SK-N-SH (cell line): ENCODE data around the gene RAB4B.

Experiments
- FOXJ3 ChIP-seq: sonication (generic); formaldehyde crosslinking; IDR thresholded peaks from 2 replicates; pipeline ENCODE4 v1.5.1; 2020; ENCODE audit warnings: mild to moderate bottlenecking, missing genetic modification reagents
- GABPA ChIP-seq: IDR thresholded peaks from 2 replicates; pipeline ENCODE4 v1.4.0; 2012; ENCODE audit warnings: low read depth, mild to moderate bottlenecking
- JUND ChIP-seq: IDR thresholded peaks from 2 replicates; pipeline ENCODE4 v1.4.0; 2012
- SMC3 ChIP-seq: IDR thresholded peaks from 2 replicates; pipeline ENCODE4 v1.6.1; 2012; ENCODE audit warnings: low read depth, low read length, improper control_type of control experiment
- TAF1 ChIP-seq: IDR thresholded peaks from 2 replicates; pipeline ENCODE4 v1.6.1; 2012; ENCODE audit warnings: low read depth, mild to moderate bottlenecking, low read length, moderate library complexity, borderline replicate concordance
- TCF12 ChIP-seq: IDR thresholded peaks from 2 replicates; pipeline ENCODE4 v1.4.0; 2012
- YY1 ChIP-seq: IDR thresholded peaks from 2 replicates; pipeline ENCODE4 v1.4.0; 2012; ENCODE audit warnings: low read depth, mild to moderate bottlenecking
- ZBTB33 ChIP-seq: IDR thresholded peaks from 2 replicates; pipeline ENCODE4 v1.4.0; 2012; ENCODE audit warnings: low read depth, borderline replicate concordance
- TF ChIP-seq, protein P1 (sequence below): fragments of 150-350 bp; IDR thresholded peaks from 2 replicates; pipeline ENCODE4 v1.6.1; 2017; ENCODE audit warnings: antibody characterized with exemption, low read length, low read depth, borderline replicate concordance
- TF ChIP-seq, protein P2 (sequence below): fragments of 200-600 bp; sonication (generic); IDR thresholded peaks from 2 replicates; pipeline ENCODE4 v1.6.1; 2017; ENCODE audit warnings: antibody characterized with exemption, mild to moderate bottlenecking, moderate library complexity
- TF ChIP-seq, protein P3 (sequence below): IDR thresholded peaks from 2 replicates; pipeline ENCODE4 v1.4.0; 2012; ENCODE audit warnings: low read depth, borderline replicate concordance

- TF ChIP-seq, protein P1, sequence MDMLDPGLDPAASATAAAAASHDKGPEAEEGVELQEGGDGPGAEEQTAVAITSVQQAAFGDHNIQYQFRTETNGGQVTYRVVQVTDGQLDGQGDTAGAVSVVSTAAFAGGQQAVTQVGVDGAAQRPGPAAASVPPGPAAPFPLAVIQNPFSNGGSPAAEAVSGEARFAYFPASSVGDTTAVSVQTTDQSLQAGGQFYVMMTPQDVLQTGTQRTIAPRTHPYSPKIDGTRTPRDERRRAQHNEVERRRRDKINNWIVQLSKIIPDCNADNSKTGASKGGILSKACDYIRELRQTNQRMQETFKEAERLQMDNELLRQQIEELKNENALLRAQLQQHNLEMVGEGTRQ, result no peak
- TF ChIP-seq GABPA (no peak), TCF12 (no peak), YY1 (no peak), TAF1 (no peak), JUND (no peak), FOXJ3 (CRISPR knock-in tag) (no peak), SMC3 (no peak), ZBTB33 (no peak)
- TF ChIP-seq, protein P2, sequence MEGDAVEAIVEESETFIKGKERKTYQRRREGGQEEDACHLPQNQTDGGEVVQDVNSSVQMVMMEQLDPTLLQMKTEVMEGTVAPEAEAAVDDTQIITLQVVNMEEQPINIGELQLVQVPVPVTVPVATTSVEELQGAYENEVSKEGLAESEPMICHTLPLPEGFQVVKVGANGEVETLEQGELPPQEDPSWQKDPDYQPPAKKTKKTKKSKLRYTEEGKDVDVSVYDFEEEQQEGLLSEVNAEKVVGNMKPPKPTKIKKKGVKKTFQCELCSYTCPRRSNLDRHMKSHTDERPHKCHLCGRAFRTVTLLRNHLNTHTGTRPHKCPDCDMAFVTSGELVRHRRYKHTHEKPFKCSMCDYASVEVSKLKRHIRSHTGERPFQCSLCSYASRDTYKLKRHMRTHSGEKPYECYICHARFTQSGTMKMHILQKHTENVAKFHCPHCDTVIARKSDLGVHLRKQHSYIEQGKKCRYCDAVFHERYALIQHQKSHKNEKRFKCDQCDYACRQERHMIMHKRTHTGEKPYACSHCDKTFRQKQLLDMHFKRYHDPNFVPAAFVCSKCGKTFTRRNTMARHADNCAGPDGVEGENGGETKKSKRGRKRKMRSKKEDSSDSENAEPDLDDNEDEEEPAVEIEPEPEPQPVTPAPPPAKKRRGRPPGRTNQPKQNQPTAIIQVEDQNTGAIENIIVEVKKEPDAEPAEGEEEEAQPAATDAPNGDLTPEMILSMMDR, result no peak
- TF ChIP-seq, protein P3, sequence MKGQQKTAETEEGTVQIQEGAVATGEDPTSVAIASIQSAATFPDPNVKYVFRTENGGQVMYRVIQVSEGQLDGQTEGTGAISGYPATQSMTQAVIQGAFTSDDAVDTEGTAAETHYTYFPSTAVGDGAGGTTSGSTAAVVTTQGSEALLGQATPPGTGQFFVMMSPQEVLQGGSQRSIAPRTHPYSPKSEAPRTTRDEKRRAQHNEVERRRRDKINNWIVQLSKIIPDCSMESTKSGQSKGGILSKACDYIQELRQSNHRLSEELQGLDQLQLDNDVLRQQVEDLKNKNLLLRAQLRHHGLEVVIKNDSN, result no peak
These were observed 30.4 kb downstream of the RAB4B start for GRCh38 chr19:40808497-40808896.
